HG02981 (cell line): ENCODE results near the gene TXN.
"Not testable (repeated sequence)": the region's sequence is repeated elsewhere in the genome, so short reads cannot be mapped to it uniquely, and the experiment has no call there.

Experiments
- ATAC-seq: cut with Tn5 transposase; IDR thresholded peaks from one replicate; pipeline ENCODE4 v1.9.1; 2021; ENCODE audit warnings: mild to moderate bottlenecking, moderate library complexity; ENCODE audit not compliant: unreplicated experiment

The TXN gene

DNA sequence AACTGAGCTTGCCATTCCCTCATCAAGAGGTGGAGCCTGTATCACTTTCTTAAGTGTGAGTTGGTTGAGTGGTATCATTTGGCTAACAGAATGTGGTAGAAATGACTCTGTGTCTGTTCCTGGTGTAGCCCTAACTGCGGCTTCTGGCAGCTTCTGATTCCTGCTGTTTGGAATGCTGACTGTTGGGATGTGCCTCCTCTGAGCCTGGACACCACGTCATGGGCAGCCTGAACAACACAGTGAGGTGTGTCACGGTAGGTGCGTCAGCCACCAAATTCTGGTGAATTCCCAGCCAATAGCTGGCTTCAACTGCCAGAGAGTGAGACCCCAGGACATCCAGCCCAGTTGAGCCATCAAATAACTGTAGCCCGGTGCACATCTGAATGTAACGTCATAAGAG, 42.2 kb downstream of the TXN start:
- no peak for ATAC-seq

DNA sequence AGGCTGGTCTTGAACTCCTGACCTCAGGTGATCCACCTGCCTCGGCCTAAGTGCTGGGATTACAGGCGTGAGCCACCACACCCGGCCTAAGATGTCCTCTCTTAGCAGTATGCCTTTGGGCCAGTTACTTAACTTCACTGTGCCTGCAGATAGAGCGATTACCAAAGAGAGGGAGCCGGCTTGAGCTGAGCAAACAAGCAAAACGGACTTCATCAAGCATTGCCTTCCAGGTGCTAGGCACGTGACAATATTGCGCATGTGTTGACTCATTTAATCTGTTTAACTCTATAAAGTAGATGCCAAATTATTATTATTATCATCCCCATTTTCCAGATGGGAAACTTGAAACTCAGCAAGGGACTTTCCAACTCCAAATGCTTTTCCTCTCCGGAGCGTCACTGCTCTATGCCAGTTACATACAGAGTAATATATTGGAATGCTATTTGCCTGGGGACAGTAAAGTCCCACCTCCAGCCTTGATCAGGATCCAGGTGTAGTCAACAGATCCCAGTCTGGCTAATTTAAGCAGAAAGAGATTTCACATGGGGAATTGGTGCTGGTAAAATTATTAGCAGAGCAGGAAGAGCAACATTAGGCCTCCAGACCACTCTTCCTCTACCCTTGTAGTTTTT, 42.8 kb downstream of the TXN start:
- no peak for ATAC-seq

DNA sequence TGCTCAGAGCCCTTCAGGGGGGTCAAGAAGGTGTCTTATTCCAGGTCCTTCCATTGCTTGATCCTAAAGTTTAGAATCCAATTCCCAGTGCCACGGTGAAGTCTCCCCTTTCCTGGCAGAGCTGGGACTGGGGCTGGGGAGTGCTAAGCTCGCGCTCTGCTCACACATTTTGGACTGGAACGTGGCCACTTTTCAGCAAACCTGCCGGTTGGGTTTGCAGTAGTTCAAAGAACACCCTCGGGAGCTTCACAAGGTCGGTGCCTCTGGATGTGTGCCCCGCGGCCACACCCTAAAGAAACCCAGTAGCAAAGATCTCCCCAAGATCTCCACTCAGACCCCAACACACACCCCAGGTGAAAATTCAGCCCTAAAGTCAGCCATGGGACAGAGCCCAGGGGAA, 48.3 kb downstream of the TXN start, which contains the start of gene C9orf152:
C9orf152 (minus strand) TSS at position 129 of the 400 bp plus-strand sequence. CDS start 580 bp downstream, outside the sequence.
- ATAC-seq, result no peak

DNA sequence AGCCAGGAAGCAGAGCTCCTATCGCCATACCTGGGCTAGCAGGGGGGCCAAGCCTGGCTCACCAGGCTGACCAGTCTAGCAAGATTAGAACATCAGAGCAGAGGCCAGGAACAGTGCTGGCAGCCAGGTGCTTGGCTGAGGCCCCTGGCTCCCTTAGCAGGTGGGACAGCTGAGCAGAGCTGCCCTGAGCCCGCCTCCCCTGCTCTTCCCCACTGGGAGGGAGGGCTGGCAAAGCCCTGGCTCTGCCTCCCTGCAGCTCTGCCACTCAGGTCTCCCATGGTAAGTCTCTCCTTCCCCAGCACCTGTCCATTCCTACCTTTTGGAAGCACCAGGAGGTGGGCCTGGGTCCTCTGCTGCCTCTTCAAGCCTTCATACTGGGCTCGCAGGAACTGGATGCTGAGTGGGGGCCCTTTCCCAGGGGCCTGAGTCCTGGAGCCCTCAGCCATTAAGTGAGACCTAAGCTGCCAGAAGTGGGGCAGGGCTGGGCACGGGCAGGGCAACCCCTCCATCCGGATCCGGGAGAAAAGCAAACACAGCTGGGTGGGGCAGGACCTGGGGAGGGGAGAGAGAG, 49.2 kb downstream of the TXN start:
- no peak for ATAC-seq

DNA sequence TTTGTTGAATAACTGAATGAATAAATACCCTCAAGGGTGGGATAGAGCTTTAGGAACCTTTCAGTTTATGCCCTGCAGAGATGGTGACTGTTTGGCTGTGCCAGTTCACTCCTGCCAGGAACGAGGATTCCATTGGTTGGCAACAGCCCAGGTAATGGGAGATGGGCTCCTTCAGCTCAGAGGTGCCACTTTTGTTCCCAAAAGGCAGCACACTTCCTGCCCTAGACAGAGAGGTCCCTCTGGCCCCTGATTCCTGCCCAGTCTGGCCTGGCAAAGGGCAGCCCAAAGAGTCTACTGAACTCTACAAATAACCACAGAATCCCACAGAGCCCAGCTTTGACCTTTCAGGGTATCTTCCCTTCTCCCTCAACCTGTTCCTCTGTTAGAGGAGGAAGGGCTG, 49.9 kb downstream of the TXN start:
- ATAC-seq, result no peak

DNA sequence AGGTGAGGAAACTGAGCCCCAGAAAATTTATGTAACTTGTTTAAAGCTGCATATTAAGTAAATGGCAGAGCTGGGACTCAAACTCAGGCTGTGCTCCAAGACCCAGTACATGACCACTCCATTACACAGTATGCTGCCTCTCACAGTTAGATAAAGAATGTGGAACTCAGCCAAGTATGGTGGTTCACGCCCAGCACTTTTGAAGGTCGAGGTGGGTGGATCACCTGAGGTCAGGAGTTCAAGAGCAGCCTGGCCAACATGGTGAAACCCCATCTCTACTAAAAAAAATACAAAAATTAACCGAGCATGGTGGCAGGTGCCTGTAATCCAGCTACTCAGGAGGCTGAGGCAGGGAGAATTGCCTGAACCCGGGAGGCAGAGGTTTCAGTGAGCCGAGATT, 50.7 kb downstream of the TXN start:
- ATAC-seq, result not testable (repeated sequence)

DNA sequence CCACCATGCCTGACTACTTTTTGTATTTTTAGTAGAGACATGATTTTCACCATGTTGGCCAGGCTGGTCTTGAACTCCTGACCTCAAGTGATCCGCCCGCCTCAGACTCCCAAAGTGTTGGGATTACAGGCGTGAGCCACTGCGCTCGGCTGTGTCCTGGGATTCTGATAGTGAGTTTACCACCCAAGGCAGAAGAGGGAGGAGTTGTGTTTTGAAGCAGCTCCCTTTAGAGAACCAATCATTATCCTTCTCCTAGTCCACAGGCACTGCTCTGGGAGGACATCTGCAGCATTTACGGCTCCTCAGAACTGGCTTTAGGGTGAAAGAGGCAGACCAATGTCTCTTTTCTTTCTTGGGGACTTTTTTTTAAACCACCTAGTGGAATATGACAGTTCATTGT, 54.1 kb downstream of the TXN start:
- no peak for ATAC-seq

DNA sequence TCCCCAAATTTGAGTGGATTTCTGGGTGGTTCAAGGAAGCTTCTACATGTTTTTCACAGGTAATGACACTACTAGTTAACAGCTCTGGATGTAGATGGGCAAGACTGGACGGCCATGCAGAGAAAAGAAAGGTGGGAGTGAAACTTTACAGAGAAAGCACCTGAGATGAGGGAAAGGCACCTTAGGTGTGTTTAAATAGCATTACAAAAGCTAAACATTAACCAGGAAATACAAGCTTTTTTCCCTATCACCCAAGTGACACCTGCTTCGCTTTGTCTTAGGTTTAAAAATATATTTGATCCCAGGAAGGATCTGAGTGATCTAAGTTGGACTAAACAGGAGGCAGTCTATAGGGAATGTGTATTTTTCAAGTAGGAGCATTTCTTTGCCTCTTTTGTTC, 56.7 kb downstream of the TXN start:
- no peak for ATAC-seq

DNA sequence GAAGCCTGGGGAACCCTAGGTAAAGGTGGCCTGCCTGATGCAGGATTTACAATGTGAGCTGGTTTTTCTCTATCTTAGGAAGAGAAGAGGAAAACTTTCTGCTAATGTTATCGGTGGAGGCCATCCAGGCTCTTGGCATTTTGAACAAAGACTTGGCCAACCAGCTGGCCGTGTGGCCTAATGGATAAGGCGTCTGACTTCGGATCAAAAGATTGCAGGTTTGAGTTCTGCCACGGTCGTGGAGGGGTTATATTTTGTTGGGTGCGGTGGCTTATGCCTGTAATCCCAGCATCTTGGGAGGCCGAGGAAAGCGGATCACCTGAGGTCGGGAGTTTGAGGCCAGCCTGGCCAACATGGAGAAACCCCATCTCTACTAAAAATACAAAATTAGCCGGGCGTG, 58.0 kb downstream of the TXN start:
- no peak for ATAC-seq

DNA sequence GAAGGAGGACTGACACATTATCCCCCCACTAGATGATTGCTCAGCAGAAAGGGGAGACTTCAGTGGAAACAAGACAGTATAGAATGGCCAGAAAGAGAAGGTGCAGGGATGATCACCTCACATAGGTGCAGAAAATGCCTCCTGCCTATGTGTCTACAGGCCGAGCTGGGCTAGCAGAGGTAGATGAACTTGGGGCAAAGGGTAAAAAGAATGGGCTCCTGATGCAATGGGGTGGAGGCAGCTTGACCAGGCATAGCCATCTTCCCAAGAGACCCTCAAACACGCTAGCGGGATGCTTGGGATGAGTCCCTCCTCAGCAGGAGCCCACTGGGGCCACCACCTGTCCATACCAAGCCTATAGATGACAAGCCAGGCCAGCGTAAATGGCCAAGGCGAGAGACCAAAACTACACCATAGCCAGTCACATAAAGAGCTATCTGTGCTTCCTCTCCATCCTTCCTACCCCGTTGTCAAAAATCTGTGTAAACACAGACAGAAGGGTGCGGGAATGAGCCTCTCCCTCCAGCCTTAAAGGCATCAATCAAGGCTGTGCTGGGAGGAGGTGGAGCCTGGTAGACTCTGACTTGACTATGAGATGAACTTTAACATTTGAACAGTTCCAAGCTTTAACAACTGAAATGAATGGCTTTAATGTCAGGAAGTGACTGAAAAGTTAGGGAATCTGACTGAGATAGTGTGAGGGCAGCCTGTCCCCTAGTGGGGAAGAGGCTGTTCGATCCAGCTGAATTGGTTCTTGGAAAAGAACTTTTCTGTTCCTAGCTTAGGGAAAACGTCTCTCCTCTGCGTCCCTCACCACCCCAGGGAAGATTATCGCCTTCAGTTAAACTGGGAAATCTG, 58.7 kb downstream of the TXN start:
- ATAC-seq, result no peak

DNA sequence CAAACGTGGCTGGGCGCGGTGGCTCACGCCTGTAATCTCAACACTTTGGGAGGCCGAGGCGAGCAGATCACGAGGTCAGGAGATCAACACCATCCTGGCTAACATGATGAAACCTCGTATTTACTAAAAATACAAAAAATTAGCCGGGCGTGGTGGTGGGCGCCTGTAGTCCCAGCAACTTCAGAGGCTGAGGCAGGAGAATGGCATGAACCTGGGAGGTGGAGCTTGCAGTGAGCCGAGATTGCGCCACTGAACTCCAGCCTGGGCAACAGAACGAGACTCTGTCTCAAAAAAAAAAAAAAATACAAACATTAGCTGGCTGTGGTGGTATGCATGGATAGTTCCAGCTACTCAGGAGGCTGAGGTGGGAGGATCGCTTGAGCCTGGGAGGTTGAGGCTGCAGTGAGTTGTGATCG, 60.2 kb downstream of the TXN start:
- ATAC-seq, result not testable (repeated sequence)
